ENCODE measurements around the gene CCDC85A.
"Not testable (repeated sequence)": the region's sequence is repeated elsewhere in the genome, so short reads cannot be mapped to it uniquely, and the experiment has no call there.

The CCDC85A gene

DNA sequence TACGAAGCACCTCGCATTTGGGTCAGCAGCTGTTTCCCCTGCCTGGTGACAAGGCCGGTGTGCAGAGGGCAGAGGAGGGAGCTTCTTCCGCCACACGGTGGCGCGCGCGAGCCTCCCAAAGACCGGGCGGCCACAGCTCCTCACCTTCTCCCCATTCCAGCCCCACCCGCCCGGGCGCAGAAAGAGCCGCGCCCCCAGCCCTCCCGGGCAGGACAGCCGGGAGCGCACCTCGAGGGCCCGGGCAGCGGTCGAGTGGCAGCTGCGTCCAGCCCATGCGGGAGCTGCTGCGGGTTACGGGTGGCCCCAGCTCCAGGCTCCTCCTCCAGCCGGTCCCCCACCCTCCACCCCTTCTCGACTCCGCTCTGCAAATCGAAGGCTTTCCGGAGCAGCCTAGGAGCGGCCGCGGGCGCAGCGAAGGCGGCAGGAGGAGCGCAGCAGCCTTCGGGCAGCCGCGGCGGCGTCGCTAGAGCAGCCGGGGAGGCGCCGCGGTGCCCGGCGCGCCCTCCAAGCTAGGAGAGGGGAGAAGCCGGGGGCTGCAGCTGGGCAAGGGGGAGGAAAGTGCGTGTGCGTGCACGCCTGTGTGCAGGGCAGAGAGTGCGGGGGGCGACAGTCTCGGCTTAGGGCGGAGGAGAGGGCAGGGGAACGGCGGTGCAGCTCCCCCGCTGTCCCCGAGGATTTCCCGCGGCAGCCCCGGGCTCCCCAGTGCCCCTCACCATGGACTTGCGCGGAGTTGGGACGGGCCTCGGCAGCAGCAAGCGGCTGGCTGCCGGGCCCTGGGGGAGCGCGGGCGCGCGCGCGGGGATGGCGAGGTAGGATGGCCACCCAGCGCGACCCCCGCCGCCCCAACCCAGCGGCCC lies at the start of gene CCDC85A:
Gene CCDC85A, plus strand, starts transcription at position 348 of the 857 bp plus-strand sequence. CDS start 635 bp downstream, outside the sequence.
- Mint-ChIP-seq H3K27me3 (ENCODE audit: low read depth) (peaks cover 61% of the 10 kb centered on the region), H3K36me3 (ENCODE audit: low read depth) (no peaks in the 10 kb centered on the region), H3K9me3 (no peaks in the 10 kb centered on the region), H3K27ac (peak within 1 kb of the TSS in 1 of 3 experiments; percentile 3), H3K4me3 (peak within 1 kb of the TSS; percentile 82 to 94 (median 89)), H3K4me1 (peaks cover 44% of the 10 kb centered on the region)
- TF ChIP-seq, protein P1, sequence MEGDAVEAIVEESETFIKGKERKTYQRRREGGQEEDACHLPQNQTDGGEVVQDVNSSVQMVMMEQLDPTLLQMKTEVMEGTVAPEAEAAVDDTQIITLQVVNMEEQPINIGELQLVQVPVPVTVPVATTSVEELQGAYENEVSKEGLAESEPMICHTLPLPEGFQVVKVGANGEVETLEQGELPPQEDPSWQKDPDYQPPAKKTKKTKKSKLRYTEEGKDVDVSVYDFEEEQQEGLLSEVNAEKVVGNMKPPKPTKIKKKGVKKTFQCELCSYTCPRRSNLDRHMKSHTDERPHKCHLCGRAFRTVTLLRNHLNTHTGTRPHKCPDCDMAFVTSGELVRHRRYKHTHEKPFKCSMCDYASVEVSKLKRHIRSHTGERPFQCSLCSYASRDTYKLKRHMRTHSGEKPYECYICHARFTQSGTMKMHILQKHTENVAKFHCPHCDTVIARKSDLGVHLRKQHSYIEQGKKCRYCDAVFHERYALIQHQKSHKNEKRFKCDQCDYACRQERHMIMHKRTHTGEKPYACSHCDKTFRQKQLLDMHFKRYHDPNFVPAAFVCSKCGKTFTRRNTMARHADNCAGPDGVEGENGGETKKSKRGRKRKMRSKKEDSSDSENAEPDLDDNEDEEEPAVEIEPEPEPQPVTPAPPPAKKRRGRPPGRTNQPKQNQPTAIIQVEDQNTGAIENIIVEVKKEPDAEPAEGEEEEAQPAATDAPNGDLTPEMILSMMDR (IDR thresholded peaks at IDR 0.05; ENCODE audit: unreplicated experiment in 3 of 3), result peak; percentile 91 to 97 (median 96)

DNA sequence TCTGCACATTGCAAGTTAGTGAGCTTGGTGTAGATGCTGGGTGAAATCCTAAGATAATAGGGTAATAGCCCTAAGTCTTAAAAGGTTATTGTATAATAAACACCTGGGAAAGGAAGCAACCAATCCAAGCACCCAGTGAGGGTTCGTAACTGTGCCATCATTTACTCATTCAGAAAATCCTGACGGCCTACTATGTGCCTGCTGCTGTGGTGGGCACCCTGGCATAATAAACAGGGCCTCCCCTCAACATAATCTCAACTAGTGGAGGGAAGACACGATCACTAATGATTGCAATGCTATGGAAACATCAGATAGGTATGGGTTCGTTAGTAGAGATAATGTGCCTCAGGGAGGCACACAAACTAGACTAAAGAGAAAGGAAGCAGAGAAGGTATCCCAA lies 48.9 kb upstream of the CCDC85A start:
- Mint-ChIP-seq H3K27ac (no peak overlapping the region), H3K27me3 (ENCODE audit: low read depth) (peaks cover 9% of the 10 kb centered on the region), H3K36me3 (ENCODE audit: low read depth) (no peaks in the 10 kb centered on the region), H3K9me3 (peaks cover 3% of the 10 kb centered on the region), H3K4me1 (no peaks in the 10 kb centered on the region), H3K4me3 (no peak overlapping the region)
- TF ChIP-seq, protein P1 (IDR thresholded peaks at IDR 0.05; ENCODE audit: unreplicated experiment in 3 of 3), result no peak

DNA sequence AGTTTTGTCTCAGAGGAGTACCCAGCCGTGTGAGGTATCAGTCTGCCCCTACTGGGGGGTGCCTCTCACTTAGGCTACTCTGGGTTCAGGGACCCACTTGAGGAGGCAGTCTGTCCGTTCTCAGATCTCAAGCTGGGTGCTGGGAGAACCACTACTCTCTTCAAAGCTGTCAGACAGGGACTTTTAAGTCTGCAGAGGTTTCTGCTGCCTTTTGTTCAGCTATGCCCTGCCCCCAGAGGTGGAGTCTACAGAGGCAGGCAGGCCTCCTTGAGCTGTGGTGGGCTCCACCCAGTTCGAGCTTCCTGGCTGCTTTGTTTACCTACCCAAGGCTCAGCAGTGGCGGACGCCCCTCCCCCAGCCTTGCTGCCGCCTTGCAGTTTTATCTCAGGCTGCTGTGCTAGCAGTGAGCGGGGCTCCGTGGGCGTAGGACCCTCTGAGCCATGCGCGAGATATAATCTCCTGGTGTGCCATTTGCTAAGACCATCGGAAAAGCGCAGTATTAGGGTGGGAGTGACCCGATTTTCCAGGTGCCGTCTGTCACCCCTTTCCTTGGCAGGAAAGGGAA lies 41.2 kb upstream of the CCDC85A start:
- peaks cover 23% of the 10 kb centered on the region for H3K9me3 Mint-ChIP-seq
- not testable (repeated sequence) for H3K36me3 Mint-ChIP-seq (ENCODE audit: low read depth); H3K4me1 Mint-ChIP-seq; H3K4me3 Mint-ChIP-seq; H3K27ac Mint-ChIP-seq; H3K27me3 Mint-ChIP-seq (ENCODE audit: low read depth)

DNA sequence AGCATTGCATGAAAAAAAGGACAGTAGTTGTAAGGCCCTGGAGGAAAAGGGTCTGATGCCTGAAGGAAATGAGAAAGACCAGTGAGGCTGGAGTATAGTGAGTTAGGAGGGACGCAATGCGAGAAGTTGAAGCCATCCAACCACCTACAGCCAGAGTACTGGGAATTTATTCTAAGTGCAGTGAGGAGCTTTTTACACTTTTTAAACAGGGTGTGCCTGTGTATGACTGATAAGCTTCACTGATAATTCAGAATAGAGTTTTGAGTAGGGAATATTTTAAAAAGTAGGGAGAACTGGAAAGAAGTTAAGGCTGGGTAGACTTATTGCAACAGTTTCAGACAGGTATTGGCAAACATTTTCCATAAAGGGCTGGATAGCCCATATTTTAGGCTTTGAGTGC lies 35.9 kb upstream of the CCDC85A start:
- Mint-ChIP-seq H3K9me3 (peaks cover 12% of the 10 kb centered on the region), H3K4me3 (no peak overlapping the region), H3K36me3 (ENCODE audit: low read depth) (peaks cover 7% of the 10 kb centered on the region), H3K4me1 (no peaks in the 10 kb centered on the region), H3K27me3 (ENCODE audit: low read depth) (no peaks in the 10 kb centered on the region), H3K27ac (no peak overlapping the region)
- TF ChIP-seq, protein P1 (IDR thresholded peaks at IDR 0.05; ENCODE audit: unreplicated experiment in 3 of 3), result no peak

DNA sequence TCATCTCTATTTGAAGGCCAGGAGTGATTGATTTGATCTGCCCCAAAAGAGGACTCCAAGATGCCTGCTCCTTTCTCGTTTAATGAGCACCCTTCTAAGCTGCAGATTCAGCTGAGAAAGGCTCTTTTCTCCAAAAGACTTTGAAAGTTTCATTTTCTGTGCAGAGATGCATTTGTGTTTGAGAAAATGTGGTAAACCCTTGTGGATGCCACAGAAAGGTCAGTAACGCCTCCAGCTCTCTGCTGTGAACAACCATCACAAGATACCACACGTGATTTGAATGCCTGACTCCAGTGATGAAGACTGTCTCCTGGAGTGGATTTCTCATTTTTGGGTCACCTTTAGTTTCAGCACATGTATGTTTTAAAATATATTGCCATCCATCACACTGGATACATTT lies 35.0 kb upstream of the CCDC85A start:
- no peak overlapping the region for H3K4me3 Mint-ChIP-seq
- no peak overlapping the region for H3K27ac Mint-ChIP-seq
- peaks cover 3% of the 10 kb centered on the region for H3K9me3 Mint-ChIP-seq
- H3K4me1 Mint-ChIP-seq, result no peaks in the 10 kb centered on the region
- no peaks in the 10 kb centered on the region for H3K27me3 Mint-ChIP-seq (ENCODE audit: low read depth)
- H3K36me3 Mint-ChIP-seq (ENCODE audit: low read depth), result no peaks in the 10 kb centered on the region
- TF ChIP-seq, protein P1 (IDR thresholded peaks at IDR 0.05; ENCODE audit: unreplicated experiment in 3 of 3), result no peak

DNA sequence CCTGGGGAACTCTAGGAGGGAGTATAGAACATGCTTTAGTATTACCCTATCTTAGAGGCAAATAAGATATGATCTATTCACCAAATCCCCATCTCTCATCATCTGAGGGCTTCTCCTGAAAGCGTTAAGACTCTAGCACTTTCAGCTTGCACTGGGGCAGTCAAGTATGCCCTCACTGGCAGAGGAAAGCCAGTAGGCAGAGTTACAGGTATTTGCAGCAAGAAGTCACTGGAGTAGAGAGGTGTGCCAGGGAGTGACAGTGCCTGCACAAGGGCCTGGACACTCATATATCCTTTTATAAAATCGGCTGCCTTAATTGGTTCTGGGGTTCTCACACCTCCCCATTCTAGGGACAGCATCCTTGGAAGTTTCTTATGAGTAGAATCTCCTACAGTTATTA lies 31.9 kb upstream of the CCDC85A start:
- Mint-ChIP-seq H3K9me3 (no peaks in the 10 kb centered on the region), H3K4me1 (no peaks in the 10 kb centered on the region), H3K36me3 (ENCODE audit: low read depth) (no peaks in the 10 kb centered on the region), H3K27ac (no peak overlapping the region), H3K27me3 (ENCODE audit: low read depth) (no peaks in the 10 kb centered on the region), H3K4me3 (no peak overlapping the region)
- TF ChIP-seq, protein P1 (IDR thresholded peaks at IDR 0.05; ENCODE audit: unreplicated experiment in 3 of 3), result no peak
